ENCODE measurements around the gene TIPARP.

- no peak for TF ChIP-seq ZNF16 (tag by site-specific recombination; IDR thresholded peaks at IDR 0.05; ENCODE audit: low read depth)
- TF ChIP-seq, protein P1, sequence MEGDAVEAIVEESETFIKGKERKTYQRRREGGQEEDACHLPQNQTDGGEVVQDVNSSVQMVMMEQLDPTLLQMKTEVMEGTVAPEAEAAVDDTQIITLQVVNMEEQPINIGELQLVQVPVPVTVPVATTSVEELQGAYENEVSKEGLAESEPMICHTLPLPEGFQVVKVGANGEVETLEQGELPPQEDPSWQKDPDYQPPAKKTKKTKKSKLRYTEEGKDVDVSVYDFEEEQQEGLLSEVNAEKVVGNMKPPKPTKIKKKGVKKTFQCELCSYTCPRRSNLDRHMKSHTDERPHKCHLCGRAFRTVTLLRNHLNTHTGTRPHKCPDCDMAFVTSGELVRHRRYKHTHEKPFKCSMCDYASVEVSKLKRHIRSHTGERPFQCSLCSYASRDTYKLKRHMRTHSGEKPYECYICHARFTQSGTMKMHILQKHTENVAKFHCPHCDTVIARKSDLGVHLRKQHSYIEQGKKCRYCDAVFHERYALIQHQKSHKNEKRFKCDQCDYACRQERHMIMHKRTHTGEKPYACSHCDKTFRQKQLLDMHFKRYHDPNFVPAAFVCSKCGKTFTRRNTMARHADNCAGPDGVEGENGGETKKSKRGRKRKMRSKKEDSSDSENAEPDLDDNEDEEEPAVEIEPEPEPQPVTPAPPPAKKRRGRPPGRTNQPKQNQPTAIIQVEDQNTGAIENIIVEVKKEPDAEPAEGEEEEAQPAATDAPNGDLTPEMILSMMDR (tag by site-specific recombination; IDR thresholded peaks at IDR 0.05) = no peak
- no peak for TF ChIP-seq PRDM4 (tag by site-specific recombination; IDR thresholded peaks at IDR 0.05)
- TF ChIP-seq ZNF76 (tag by site-specific recombination; IDR thresholded peaks at IDR 0.05; ENCODE audit: borderline replicate concordance, low read depth) = no peak
- no peak for TF ChIP-seq ZNF324 (tag by site-specific recombination; IDR thresholded peaks at IDR 0.05)
- TF ChIP-seq, protein P2, sequence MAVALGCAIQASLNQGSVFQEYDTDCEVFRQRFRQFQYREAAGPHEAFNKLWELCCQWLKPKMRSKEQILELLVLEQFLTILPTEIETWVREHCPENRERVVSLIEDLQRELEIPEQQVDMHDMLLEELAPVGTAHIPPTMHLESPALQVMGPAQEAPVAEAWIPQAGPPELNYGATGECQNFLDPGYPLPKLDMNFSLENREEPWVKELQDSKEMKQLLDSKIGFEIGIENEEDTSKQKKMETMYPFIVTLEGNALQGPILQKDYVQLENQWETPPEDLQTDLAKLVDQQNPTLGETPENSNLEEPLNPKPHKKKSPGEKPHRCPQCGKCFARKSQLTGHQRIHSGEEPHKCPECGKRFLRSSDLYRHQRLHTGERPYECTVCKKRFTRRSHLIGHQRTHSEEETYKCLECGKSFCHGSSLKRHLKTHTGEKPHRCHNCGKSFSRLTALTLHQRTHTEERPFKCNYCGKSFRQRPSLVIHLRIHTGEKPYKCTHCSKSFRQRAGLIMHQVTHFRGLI (tag by site-specific recombination; IDR thresholded peaks at IDR 0.05) = no peak
- TF ChIP-seq GFI1B (tag by site-specific recombination; IDR thresholded peaks at IDR 0.05) = no peak
- TF ChIP-seq ATF2 (tag by site-specific recombination; IDR thresholded peaks at IDR 0.05; ENCODE audit: low read depth) = no peak
- no peak for TF ChIP-seq ZSCAN16 (tag by site-specific recombination; IDR thresholded peaks at IDR 0.05)
- no peak for TF ChIP-seq ZBTB20 (tag by site-specific recombination; IDR thresholded peaks at IDR 0.05)
- TF ChIP-seq HOXC10 (CRISPR knock-in tag; IDR thresholded peaks at IDR 0.05) = no peak
Measured at GRCh38 chr3:156668073-156668763, 6.2 kb upstream of the TIPARP start.

All from HEK293 (cell line).